Measurements from ENCODE around the gene MRPL22.
"Not testable (repeated sequence)": the region's sequence is repeated elsewhere in the genome, so short reads cannot be mapped to it uniquely, and the experiment has no call there.

DNA sequence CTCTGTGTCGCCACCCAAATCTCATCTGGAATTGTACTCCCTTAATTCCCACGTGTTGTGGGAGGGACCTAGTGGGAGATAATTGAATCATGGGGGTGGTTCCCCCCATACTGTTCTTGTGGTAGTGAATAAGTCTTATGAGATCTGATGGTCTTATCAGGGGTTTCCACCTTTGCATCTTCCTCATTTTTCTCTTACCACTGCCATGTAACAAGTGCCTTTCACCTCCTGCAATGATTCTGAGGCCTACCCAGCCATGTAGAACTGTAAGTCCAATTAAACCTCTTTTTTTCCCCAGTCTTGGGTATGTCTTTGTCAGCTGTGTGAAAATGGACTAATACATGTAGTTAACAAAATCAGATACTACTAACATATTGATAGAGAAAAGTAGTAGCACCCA, 37.4 kb downstream of the MRPL22 start:
- TF ChIP-seq, protein P1, sequence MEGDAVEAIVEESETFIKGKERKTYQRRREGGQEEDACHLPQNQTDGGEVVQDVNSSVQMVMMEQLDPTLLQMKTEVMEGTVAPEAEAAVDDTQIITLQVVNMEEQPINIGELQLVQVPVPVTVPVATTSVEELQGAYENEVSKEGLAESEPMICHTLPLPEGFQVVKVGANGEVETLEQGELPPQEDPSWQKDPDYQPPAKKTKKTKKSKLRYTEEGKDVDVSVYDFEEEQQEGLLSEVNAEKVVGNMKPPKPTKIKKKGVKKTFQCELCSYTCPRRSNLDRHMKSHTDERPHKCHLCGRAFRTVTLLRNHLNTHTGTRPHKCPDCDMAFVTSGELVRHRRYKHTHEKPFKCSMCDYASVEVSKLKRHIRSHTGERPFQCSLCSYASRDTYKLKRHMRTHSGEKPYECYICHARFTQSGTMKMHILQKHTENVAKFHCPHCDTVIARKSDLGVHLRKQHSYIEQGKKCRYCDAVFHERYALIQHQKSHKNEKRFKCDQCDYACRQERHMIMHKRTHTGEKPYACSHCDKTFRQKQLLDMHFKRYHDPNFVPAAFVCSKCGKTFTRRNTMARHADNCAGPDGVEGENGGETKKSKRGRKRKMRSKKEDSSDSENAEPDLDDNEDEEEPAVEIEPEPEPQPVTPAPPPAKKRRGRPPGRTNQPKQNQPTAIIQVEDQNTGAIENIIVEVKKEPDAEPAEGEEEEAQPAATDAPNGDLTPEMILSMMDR (conservative IDR thresholded peaks at IDR 0.05): not testable (repeated sequence)
- TF ChIP-seq EZH2 (IDR thresholded peaks at IDR 0.05; ENCODE audit: low read depth): not testable (repeated sequence)

Measured in PC-9 (cell line).